ENCODE results near the gene CLEC16A. TPM values are rescaled to one million over a fixed set of nuclear protein-coding genes. Genes with fewer than 3 reads are reported as not detected.

The CLEC16A gene
- total and polyA plus RNA-seq, 2 donors (not counting 1 experiment from before 2014, with no cell fraction given), result 21.9 to 79.5 TPM

GRCh38 chr16:11193494-11193893 lies 249.1 kb downstream of the CLEC16A start:
- Histone ChIP-seq H3K4me1 (ENCODE audit: control insufficient read depth in 2 of 2, insufficient read depth in 2 of 2, low read length in 2 of 2) (no peaks in the 10 kb centered on the region), H3K27me3 (replicated peaks in 1 of 4; ENCODE audit: control extremely low read depth in 1 of 4, control insufficient read depth in 3 of 4, insufficient read depth in 4 of 4, low read length in 3 of 4) (no peaks in the 10 kb centered on the region), H4K20me1 (ENCODE audit: control insufficient read depth, insufficient read depth, low read length, poor library complexity, severe bottlenecking) (no peaks in the 10 kb centered on the region), H3K79me2 (ENCODE audit: control insufficient read depth, insufficient read depth, low read length) (no peaks in the 10 kb centered on the region), H3K4me3 (ENCODE audit: control extremely low read depth in 1 of 5, extremely low read depth in 1 of 5, insufficient read depth in 1 of 5, low read depth in 2 of 5, low read length in 4 of 5) (no peak overlapping the region), H2AFZ (ENCODE audit: insufficient read depth, low read depth, low read length, poor library complexity, severe bottlenecking) (no peak overlapping the region), H3K9me3 (ENCODE audit: control extremely low read depth in 1 of 3, control insufficient read depth in 2 of 3, insufficient read depth in 1 of 3, low read length in 2 of 3) (peaks cover 0 to 4% (median 0%) of the 10 kb centered on the region in 3 donors), H3K27ac (ENCODE audit: low read length in 2 of 2) (no peak overlapping the region), H3K36me3 (replicated peaks in 1 of 2; ENCODE audit: control extremely low read depth in 1 of 2, control insufficient read depth in 1 of 2, extremely low read depth in 1 of 2, insufficient read depth in 2 of 2, low read length in 1 of 2) (no peaks in the 10 kb centered on the region), H3K4me2 (replicated peaks; ENCODE audit: low read depth, low read length, poor library complexity, severe bottlenecking) (no peak overlapping the region), H3K9ac (ENCODE audit: low read length) (no peak overlapping the region)
- intact Hi-C loops (cut with micrococcal nuclease), result no loop called here
- POLR2A ChIA-PET, result interaction anchor here (0.7 kb wide), 1 partner anchor 25 kb away, joined by 5 read pairs; no protein-coding TSS in a partner anchor
- no peak overlapping the region for H3K4me3 Mint-ChIP-seq
- DNase-seq (no peak), ATAC-seq (ENCODE audit: low read depth) (no peak)
- H3K27ac Mint-ChIP-seq, result no peak overlapping the region
- H3K27me3 Mint-ChIP-seq, result no peaks in the 10 kb centered on the region
- TF ChIP-seq, protein P1, sequence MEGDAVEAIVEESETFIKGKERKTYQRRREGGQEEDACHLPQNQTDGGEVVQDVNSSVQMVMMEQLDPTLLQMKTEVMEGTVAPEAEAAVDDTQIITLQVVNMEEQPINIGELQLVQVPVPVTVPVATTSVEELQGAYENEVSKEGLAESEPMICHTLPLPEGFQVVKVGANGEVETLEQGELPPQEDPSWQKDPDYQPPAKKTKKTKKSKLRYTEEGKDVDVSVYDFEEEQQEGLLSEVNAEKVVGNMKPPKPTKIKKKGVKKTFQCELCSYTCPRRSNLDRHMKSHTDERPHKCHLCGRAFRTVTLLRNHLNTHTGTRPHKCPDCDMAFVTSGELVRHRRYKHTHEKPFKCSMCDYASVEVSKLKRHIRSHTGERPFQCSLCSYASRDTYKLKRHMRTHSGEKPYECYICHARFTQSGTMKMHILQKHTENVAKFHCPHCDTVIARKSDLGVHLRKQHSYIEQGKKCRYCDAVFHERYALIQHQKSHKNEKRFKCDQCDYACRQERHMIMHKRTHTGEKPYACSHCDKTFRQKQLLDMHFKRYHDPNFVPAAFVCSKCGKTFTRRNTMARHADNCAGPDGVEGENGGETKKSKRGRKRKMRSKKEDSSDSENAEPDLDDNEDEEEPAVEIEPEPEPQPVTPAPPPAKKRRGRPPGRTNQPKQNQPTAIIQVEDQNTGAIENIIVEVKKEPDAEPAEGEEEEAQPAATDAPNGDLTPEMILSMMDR (IDR thresholded peaks at IDR 0.05), result no peak
- no peak for TF ChIP-seq EZH2 (IDR thresholded peaks at IDR 0.05; ENCODE audit: borderline replicate concordance, insufficient read depth, low read depth, low read length, poor library complexity, severe bottlenecking)
- no peaks in the 10 kb centered on the region for H3K9me3 Mint-ChIP-seq (ENCODE audit: insufficient read depth)
- peaks cover 1% of the 10 kb centered on the region for H3K4me1 Mint-ChIP-seq
- CTCF ChIA-PET, result no interaction called here

GRCh38 chr16:11194913-11195312 lies 250.5 kb downstream of the CLEC16A start:
- H3K27me3 ChIP-seq (replicated peaks in 1 of 4; ENCODE audit: control extremely low read depth in 1 of 4, control insufficient read depth in 3 of 4, insufficient read depth in 4 of 4, low read length in 3 of 4), result peaks cover 0 to 3% (median 0%) of the 10 kb centered on the region in 4 experiments
- H2AFZ ChIP-seq (ENCODE audit: insufficient read depth, low read depth, low read length, poor library complexity, severe bottlenecking), result no peak overlapping the region
- ATAC-seq (ENCODE audit: low read depth) (no peak), DNase-seq (no peak)
- H3K79me2 ChIP-seq (ENCODE audit: control insufficient read depth, insufficient read depth, low read length), result no peaks in the 10 kb centered on the region
- WGBS (ENCODE audit: insufficient coverage), result 89% methylated on average over 5 of the region's 5 CpGs
- H3K4me3 ChIP-seq (ENCODE audit: control extremely low read depth in 1 of 5, extremely low read depth in 1 of 5, insufficient read depth in 1 of 5, low read depth in 2 of 5, low read length in 4 of 5), result no peak overlapping the region
- H3K4me3 Mint-ChIP-seq, result no peak overlapping the region
- no peaks in the 10 kb centered on the region for H4K20me1 ChIP-seq (ENCODE audit: control insufficient read depth, insufficient read depth, low read length, poor library complexity, severe bottlenecking)
- peaks cover 1% of the 10 kb centered on the region for H3K4me1 Mint-ChIP-seq
- no peak overlapping the region for H3K4me2 ChIP-seq (replicated peaks; ENCODE audit: low read depth, low read length, poor library complexity, severe bottlenecking)
- no peak overlapping the region for H3K9ac ChIP-seq (ENCODE audit: low read length)
- H3K27ac Mint-ChIP-seq, result no peak overlapping the region
- no peak overlapping the region for H3K27ac ChIP-seq (ENCODE audit: low read length in 2 of 2)
- CTCF ChIA-PET, result interaction anchor here (1.1 kb wide), 1 partner anchor 160 kb away, joined by 3 read pairs; no protein-coding TSS in a partner anchor
- H3K36me3 ChIP-seq (replicated peaks in 1 of 2; ENCODE audit: control extremely low read depth in 1 of 2, control insufficient read depth in 1 of 2, extremely low read depth in 1 of 2, insufficient read depth in 2 of 2, low read length in 1 of 2), result no peaks in the 10 kb centered on the region
- no peaks in the 10 kb centered on the region for H3K4me1 ChIP-seq (ENCODE audit: control insufficient read depth in 2 of 2, insufficient read depth in 2 of 2, low read length in 2 of 2)
- no peaks in the 10 kb centered on the region for H3K9me3 Mint-ChIP-seq (ENCODE audit: insufficient read depth)
- H3K27me3 Mint-ChIP-seq, result no peaks in the 10 kb centered on the region
- TF ChIP-seq, protein P1 (IDR thresholded peaks at IDR 0.05), result no peak
- no peak for TF ChIP-seq EZH2 (IDR thresholded peaks at IDR 0.05; ENCODE audit: borderline replicate concordance, insufficient read depth, low read depth, low read length, poor library complexity, severe bottlenecking)
- peaks cover 0 to 4% (median 0%) of the 10 kb centered on the region in 3 donors for H3K9me3 ChIP-seq (ENCODE audit: control extremely low read depth in 1 of 3, control insufficient read depth in 2 of 3, insufficient read depth in 1 of 3, low read length in 2 of 3)
- intact Hi-C loops (cut with micrococcal nuclease), result no loop called here
- POLR2A ChIA-PET, result no interaction called here
